Measurements from ENCODE around the gene MAP3K5.

The MAP3K5 gene

DNA sequence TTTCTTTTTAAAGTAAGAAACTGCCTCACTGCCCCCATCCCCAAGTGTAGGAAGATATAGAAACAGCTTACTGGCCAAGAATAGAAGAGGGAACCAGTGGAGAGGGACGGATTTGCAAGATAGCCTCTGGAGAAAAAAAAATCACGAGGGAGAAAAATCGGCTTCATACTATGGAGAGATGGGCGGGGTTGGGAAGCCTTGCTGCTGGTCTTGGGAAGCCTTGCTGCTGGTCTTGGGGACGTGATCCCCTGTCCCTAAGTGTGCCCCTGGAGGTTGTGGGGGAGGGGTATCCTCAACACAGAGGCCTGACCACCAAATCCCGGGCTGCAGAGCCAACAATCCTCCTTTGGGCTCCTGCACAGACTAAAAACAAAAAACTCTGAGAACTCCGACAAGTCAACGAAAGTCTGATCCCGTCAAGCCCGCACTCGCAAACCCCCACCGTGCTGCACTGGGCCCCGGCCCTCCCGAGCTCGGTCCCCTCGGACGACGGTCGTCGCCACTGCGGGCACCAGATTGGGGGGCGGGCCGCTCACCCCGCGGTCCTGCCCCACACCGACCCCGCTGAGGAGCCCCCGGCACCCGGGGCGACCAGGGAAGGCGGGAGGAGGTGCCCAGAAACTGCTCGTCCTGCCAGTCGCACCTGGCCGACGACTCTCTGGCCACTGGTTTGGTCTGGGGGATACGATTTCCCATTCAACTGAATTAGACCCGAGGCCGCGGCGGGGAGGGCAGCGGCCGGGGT, 242.8 kb downstream of the MAP3K5 start:
- no peak for TF ChIP-seq ARNTL (CRISPR knock-in tag; IDR thresholded peaks at IDR 0.05; ENCODE audit: borderline replicate concordance, low read depth)
- no peak for TF ChIP-seq RARB (CRISPR knock-in tag; IDR thresholded peaks at IDR 0.05)
- TF ChIP-seq, protein P1, sequence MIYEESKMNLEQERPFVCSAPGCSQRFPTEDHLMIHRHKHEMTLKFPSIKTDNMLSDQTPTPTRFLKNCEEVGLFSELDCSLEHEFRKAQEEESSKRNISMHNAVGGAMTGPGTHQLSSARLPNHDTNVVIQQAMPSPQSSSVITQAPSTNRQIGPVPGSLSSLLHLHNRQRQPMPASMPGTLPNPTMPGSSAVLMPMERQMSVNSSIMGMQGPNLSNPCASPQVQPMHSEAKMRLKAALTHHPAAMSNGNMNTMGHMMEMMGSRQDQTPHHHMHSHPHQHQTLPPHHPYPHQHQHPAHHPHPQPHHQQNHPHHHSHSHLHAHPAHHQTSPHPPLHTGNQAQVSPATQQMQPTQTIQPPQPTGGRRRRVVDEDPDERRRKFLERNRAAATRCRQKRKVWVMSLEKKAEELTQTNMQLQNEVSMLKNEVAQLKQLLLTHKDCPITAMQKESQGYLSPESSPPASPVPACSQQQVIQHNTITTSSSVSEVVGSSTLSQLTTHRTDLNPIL (CRISPR knock-in tag; IDR thresholded peaks at IDR 0.05; ENCODE audit: low read depth): no peak
- TF ChIP-seq, protein P2, sequence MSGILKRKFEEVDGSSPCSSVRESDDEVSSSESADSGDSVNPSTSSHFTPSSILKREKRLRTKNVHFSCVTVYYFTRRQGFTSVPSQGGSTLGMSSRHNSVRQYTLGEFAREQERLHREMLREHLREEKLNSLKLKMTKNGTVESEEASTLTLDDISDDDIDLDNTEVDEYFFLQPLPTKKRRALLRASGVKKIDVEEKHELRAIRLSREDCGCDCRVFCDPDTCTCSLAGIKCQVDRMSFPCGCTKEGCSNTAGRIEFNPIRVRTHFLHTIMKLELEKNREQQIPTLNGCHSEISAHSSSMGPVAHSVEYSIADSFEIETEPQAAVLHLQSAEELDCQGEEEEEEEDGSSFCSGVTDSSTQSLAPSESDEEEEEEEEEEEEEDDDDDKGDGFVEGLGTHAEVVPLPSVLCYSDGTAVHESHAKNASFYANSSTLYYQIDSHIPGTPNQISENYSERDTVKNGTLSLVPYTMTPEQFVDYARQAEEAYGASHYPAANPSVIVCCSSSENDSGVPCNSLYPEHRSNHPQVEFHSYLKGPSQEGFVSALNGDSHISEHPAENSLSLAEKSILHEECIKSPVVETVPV (CRISPR knock-in tag; IDR thresholded peaks at IDR 0.05): no peak
- no peak for TF ChIP-seq GLIS3 (CRISPR knock-in tag; IDR thresholded peaks at IDR 0.05)
- TF ChIP-seq, protein P3, sequence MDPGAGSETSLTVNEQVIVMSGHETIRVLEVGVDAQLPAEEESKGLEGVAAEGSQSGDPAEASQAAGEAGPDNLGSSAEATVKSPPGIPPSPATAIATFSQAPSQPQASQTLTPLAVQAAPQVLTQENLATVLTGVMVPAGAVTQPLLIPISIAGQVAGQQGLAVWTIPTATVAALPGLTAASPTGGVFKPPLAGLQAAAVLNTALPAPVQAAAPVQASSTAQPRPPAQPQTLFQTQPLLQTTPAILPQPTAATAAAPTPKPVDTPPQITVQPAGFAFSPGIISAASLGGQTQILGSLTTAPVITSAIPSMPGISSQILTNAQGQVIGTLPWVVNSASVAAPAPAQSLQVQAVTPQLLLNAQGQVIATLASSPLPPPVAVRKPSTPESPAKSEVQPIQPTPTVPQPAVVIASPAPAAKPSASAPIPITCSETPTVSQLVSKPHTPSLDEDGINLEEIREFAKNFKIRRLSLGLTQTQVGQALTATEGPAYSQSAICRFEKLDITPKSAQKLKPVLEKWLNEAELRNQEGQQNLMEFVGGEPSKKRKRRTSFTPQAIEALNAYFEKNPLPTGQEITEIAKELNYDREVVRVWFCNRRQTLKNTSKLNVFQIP (CRISPR knock-in tag; IDR thresholded peaks at IDR 0.05; ENCODE audit: borderline replicate concordance, low read depth): no peak
- TF ChIP-seq, protein P4, sequence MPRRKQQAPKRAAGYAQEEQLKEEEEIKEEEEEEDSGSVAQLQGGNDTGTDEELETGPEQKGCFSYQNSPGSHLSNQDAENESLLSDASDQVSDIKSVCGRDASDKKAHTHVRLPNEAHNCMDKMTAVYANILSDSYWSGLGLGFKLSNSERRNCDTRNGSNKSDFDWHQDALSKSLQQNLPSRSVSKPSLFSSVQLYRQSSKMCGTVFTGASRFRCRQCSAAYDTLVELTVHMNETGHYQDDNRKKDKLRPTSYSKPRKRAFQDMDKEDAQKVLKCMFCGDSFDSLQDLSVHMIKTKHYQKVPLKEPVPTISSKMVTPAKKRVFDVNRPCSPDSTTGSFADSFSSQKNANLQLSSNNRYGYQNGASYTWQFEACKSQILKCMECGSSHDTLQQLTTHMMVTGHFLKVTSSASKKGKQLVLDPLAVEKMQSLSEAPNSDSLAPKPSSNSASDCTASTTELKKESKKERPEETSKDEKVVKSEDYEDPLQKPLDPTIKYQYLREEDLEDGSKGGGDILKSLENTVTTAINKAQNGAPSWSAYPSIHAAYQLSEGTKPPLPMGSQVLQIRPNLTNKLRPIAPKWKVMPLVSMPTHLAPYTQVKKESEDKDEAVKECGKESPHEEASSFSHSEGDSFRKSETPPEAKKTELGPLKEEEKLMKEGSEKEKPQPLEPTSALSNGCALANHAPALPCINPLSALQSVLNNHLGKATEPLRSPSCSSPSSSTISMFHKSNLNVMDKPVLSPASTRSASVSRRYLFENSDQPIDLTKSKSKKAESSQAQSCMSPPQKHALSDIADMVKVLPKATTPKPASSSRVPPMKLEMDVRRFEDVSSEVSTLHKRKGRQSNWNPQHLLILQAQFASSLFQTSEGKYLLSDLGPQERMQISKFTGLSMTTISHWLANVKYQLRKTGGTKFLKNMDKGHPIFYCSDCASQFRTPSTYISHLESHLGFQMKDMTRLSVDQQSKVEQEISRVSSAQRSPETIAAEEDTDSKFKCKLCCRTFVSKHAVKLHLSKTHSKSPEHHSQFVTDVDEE (CRISPR knock-in tag; IDR thresholded peaks at IDR 0.05): no peak
- TF ChIP-seq CSDC2 (CRISPR knock-in tag; IDR thresholded peaks at IDR 0.05): no peak
- no peak for TF ChIP-seq BACH2 (CRISPR knock-in tag; IDR thresholded peaks at IDR 0.05; ENCODE audit: borderline replicate concordance)
- no peak for TF ChIP-seq PPARA (CRISPR knock-in tag; IDR thresholded peaks at IDR 0.05; ENCODE audit: borderline replicate concordance)
- TF ChIP-seq ISL1 (CRISPR knock-in tag; IDR thresholded peaks at IDR 0.05): no peak
- TF ChIP-seq TOX (CRISPR knock-in tag; IDR thresholded peaks at IDR 0.05; ENCODE audit: borderline replicate concordance): no peak
- TF ChIP-seq ZNF8 (CRISPR knock-in tag; IDR thresholded peaks at IDR 0.05): no peak
- TF ChIP-seq OSR1 (CRISPR knock-in tag; IDR thresholded peaks at IDR 0.05): no peak
- TF ChIP-seq ZNF70 (CRISPR knock-in tag; IDR thresholded peaks at IDR 0.05): no peak
- no peak for TF ChIP-seq SNAI2 (CRISPR knock-in tag; IDR thresholded peaks at IDR 0.05)
- no peak for TF ChIP-seq TCF4 (CRISPR knock-in tag; IDR thresholded peaks at IDR 0.05; ENCODE audit: borderline replicate concordance)
- TF ChIP-seq, protein P5, sequence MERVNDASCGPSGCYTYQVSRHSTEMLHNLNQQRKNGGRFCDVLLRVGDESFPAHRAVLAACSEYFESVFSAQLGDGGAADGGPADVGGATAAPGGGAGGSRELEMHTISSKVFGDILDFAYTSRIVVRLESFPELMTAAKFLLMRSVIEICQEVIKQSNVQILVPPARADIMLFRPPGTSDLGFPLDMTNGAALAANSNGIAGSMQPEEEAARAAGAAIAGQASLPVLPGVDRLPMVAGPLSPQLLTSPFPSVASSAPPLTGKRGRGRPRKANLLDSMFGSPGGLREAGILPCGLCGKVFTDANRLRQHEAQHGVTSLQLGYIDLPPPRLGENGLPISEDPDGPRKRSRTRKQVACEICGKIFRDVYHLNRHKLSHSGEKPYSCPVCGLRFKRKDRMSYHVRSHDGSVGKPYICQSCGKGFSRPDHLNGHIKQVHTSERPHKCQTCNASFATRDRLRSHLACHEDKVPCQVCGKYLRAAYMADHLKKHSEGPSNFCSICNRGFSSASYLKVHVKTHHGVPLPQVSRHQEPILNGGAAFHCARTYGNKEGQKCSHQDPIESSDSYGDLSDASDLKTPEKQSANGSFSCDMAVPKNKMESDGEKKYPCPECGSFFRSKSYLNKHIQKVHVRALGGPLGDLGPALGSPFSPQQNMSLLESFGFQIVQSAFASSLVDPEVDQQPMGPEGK (CRISPR knock-in tag; IDR thresholded peaks at IDR 0.05; ENCODE audit: borderline replicate concordance): no peak
- peak; percentile 21; the same call in 2 of the 3 replicates for ATAC-seq

DNA sequence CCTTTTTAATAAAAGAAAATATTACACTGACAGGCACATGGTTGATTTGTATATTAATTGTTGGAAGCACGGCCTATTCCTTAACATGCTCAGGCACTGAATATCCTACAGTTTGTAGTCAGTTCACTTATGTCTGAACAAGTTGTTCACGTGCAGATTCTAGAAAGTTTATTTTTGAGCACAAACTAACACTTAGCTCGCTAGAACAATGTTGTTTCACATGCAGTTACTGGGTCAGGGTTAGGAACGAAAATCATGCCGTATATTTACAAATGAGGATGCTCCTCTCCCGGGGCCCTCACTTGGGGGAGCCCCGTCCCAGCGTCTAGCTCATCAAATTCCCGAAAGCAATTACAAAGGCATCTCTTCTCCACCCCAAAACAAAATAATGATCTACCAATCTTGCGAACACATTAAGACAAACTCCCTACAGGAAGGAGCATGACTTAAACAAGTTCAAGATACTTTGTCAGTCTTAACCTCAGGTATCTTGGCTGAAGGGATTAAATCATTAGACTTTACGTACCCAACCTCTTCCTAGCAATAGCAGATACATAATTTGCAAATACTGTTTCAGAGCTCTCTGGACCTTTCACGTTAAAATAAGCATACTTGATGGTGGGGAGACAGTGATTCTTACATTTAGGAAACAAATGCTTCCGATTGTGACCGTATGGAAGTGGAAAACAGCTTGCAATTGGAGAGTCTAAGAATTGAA, 243.5 kb downstream of the MAP3K5 start:
- no peak for TF ChIP-seq ZNF565 (CRISPR knock-in tag; conservative IDR thresholded peaks at IDR 0.05; ENCODE audit: low read depth)
- ATAC-seq: no peak

DNA sequence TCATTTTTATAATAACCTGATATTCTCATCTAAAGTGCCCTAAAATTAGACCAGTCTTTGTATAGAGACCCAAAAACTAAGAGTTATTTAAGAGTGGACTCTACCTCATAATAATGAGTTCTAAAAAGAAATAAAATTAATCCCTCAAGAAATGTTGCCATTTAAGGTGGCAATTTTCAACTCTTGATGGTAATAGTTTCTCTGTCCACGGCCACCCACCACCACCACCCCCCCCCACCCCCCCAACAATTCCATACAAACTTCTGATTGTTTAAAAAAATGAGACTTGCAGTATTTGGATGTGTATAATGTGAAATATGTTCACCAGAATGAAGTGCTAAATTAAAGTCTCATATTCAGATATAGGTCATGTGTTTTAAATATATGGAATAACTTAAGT, 244.4 kb downstream of the MAP3K5 start:
- ATAC-seq: no peak
- TF ChIP-seq OSR1 (CRISPR knock-in tag; IDR thresholded peaks at IDR 0.05): no peak
- no peak for TF ChIP-seq ISL1 (CRISPR knock-in tag; IDR thresholded peaks at IDR 0.05)
- TF ChIP-seq, protein P4 (CRISPR knock-in tag; IDR thresholded peaks at IDR 0.05): no peak
- no peak for TF ChIP-seq ARNTL (CRISPR knock-in tag; IDR thresholded peaks at IDR 0.05; ENCODE audit: borderline replicate concordance, low read depth)
- TF ChIP-seq, protein P5 (CRISPR knock-in tag; IDR thresholded peaks at IDR 0.05; ENCODE audit: borderline replicate concordance): no peak
- TF ChIP-seq, protein P2 (CRISPR knock-in tag; IDR thresholded peaks at IDR 0.05): no peak
- TF ChIP-seq ZC3H10 (CRISPR knock-in tag; IDR thresholded peaks at IDR 0.05): no peak
